ENCODE measurements around the gene TSPAN9. TPM values are rescaled to one million over a fixed set of nuclear protein-coding genes. Genes with fewer than 3 reads are reported as not detected.

Gene TSPAN9
- total and polyA plus RNA-seq, 9 of the 15 experiments (the other 6 are each of a cell fraction or from before 2014, with no cell fraction given), result 0.23 to 2.1 (median 0.60) TPM; not detected in 2

- H3K79me2 ChIP-seq (ENCODE audit: control insufficient read depth, insufficient read depth, low read length), result no peaks in the 10 kb centered on the region
- FAIRE-seq, result no peak
Measured at GRCh38 chr12:3165078-3165980, 88.2 kb downstream of the TSPAN9 start.

More at GRCh38 chr12:3165078-3165980, 88.2 kb downstream of the TSPAN9 start:
- no peaks in the 10 kb centered on the region for H4K20me1 ChIP-seq (replicated peaks; ENCODE audit: control insufficient read depth, insufficient read depth, low read length)
- no peaks in the 10 kb centered on the region for H3K36me3 ChIP-seq (ENCODE audit: control insufficient read depth, insufficient read depth, low read length)
- in situ Hi-C loops (cut with MboI), result no loop called here
- no peaks in the 10 kb centered on the region for H3K9me3 ChIP-seq (replicated peaks; ENCODE audit: control insufficient read depth, insufficient read depth, low read depth, low read length)
- no TSS peak for BruUV-seq (replicated peaks)
- no peak for ATAC-seq
- no peak for DNase-seq (ENCODE audit: extremely low read depth in 1 of 4, low spot score in 3 of 4)
- TF ChIP-seq RBM25 (IDR thresholded peaks at IDR 0.05; ENCODE audit: low read depth, low read length, severe bottlenecking), result peak; percentile 37
- no peak for TF ChIP-seq ZNF696 (CRISPR knock-in tag; conservative IDR thresholded peaks at IDR 0.05)
- TF ChIP-seq POLR2B (IDR thresholded peaks at IDR 0.05; ENCODE audit: low read depth, partially characterized antibody), result no peak
- TF ChIP-seq HLTF (IDR thresholded peaks at IDR 0.05), result no peak
- no peak for TF ChIP-seq PATZ1 (CRISPR knock-in tag; IDR thresholded peaks at IDR 0.05; ENCODE audit: borderline replicate concordance)
- no peak for TF ChIP-seq ZMIZ1 (IDR thresholded peaks at IDR 0.05; ENCODE audit: low read depth in 2 of 2, low read length in 2 of 2)
- TF ChIP-seq KLF16 (IDR thresholded peaks at IDR 0.05), result no peak
- H3K4me2 ChIP-seq (ENCODE audit: insufficient read depth, low read length), result no peak overlapping the region
- H3K9me1 ChIP-seq (ENCODE audit: control insufficient read depth, insufficient read depth, low read length), result no peaks in the 10 kb centered on the region
- H3K27ac ChIP-seq (ENCODE audit: extremely low read depth, low read depth, low read length), result no peak overlapping the region
- ChIA-PET CTCF (ENCODE audit: low intra/inter-chr PET ratio) (no interaction called here), POLR2A (no interaction called here)
- peaks cover 5 to 13% of the 10 kb centered on the region in 2 experiments; a peak in 2 of 5 replicates for H3K27me3 ChIP-seq (ENCODE audit: control insufficient read depth in 2 of 2, insufficient read depth in 2 of 2, low read length in 2 of 2)
- no peaks in the 10 kb centered on the region for H3K4me1 ChIP-seq (replicated peaks in 1 of 2; ENCODE audit: control insufficient read depth in 2 of 2, insufficient read depth in 2 of 2, low read length in 2 of 2)
- 2% methylated on average over 22 of the region's 22 CpGs for WGBS (ENCODE audit: insufficient coverage, low coverage, missing lambda C conversion rate)
- H3K4me3 ChIP-seq, result no peak overlapping the region
- intact Hi-C loops (cut with micrococcal nuclease), result no loop called here
- no peak overlapping the region for H2AFZ ChIP-seq (ENCODE audit: low read depth, low read length)
- no peak overlapping the region for H3K9ac ChIP-seq (ENCODE audit: insufficient read depth in 1 of 2, low read depth in 2 of 2, low read length in 2 of 2)

Measured in K562 (cell line).